CD4-positive, alpha-beta T cell treated with Interferon gamma for 1 hour (primary cell): ENCODE data around the gene ZDHHC1.
"Not testable (repeated sequence)": the region's sequence is repeated elsewhere in the genome, so short reads cannot be mapped to it uniquely, and the experiment has no call there.

ENCODE experiments used
- DNase-seq: peaks from one replicate; pipeline ENCODE4 v3.0.0-alpha.2; 2020

Gene ZDHHC1

GRCh38 chr16:67429799-67430503 lies 13.7 kb upstream of the ZDHHC1 start:
- no peak for DNase-seq

- DNase-seq = no peak
Observed at GRCh38 chr16:67429053-67429798, 12.9 kb upstream of the ZDHHC1 start.

- DNase-seq = peak; percentile 48
Observed at GRCh38 chr16:67428146-67428731, 12.0 kb upstream of the ZDHHC1 start.

GRCh38 chr16:67426950-67427349 lies 10.7 kb upstream of the ZDHHC1 start:
- DNase-seq = no peak

DNA sequence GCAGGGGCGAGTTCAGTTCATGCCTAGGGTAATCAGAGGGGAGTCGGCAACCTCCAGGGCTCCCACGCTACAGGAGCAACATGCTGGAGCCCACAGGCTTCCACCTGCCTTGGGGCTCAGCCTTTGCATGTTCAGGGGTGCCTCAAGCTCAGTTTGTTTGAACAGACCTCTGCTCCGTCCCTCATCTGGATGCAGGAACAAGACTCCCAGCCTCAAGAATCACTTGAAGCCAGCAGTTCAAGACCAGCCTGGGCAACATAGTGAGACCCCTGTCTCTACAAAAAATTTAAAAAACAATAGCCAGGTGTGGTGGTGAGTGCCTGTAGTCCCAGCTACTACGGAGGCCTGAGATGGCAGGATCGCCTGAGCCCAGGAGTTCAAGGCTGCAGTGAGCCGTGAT lies 9.7 kb upstream of the ZDHHC1 start:
- no peak for DNase-seq

DNA sequence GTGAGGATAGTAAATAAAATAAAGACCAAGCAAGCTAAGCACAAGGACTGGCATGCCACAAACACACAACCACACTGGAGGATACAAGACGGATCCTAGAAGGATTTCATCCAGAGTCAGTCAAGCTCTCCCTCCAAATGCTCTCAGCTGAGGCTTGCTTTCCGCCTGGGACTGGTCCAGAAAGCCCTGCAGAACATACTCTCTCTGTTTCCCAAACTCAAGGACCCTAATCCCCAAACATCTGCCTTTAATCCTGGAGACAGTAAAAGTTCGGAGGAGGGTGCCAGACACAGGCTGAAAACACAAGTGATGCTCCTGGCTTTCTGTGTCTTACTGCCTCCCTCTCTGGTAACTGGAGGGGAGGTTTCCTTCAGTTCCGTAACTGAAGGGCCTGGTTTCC lies 9.3 kb upstream of the ZDHHC1 start:
- DNase-seq = no peak

DNA sequence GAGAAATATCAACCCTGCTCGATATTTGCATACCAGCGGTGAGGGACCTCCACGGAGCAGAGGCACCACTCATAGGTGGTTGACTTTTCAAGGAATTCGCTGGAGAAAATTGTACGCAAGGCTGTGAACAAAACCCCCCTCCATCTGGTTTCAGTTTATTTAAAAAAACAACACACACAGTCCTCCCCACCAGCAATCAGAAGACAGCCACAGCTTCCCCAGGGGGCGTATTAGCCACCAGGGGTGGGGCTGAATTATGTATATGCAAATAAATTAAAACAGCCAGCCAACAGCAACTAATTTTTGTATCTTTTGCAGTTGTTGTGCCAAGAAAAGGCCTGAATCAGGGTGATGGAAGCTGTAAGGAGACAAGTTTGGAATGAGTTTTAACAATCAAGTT lies 8.8 kb upstream of the ZDHHC1 start:
- DNase-seq = no peak

- no peak for DNase-seq
Observed at GRCh38 chr16:67424261-67424615, 8.0 kb upstream of the ZDHHC1 start.

- DNase-seq = no peak
Observed at GRCh38 chr16:67423611-67424260, 7.5 kb upstream of the ZDHHC1 start.

DNA sequence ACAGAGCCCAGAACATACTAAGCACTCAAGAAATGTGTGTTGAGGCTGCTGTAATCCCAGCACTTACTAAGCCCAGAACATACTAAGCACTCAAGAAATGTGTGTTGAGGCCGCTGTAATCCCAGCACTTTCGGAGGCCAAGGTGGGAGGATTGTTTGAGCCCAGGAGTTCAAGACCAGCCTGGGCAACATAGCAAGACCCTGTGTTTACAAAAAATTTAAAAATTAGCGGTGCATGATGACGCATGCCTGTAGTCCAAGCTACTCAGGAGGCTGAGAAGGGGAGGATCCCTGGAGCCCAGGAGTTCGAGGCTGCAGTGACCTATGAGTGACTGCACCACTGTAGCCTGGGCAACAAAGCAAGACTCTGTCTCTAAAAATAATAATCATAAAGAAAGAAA lies 6.7 kb upstream of the ZDHHC1 start:
- DNase-seq = no peak

DNA sequence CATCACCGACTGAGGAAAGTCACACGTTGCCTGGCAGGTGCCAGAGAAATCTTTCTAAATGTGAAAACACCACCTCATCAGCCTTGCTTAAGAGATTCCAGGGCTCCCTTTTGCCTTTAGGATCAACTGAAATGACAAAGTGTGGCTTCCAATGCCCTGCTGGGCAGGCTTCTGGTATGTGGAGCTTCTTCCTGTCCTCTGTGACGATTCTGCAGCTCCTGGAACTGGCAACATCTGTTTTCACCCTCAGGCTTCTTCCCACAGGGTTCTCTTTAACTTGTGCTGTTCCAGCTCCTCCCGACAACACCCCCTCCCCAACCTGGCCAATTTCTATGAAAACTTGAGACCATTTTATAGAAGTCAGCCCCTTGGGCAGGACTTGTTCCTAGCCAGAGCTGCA lies 4.8 kb upstream of the ZDHHC1 start:
- no peak for DNase-seq

DNA sequence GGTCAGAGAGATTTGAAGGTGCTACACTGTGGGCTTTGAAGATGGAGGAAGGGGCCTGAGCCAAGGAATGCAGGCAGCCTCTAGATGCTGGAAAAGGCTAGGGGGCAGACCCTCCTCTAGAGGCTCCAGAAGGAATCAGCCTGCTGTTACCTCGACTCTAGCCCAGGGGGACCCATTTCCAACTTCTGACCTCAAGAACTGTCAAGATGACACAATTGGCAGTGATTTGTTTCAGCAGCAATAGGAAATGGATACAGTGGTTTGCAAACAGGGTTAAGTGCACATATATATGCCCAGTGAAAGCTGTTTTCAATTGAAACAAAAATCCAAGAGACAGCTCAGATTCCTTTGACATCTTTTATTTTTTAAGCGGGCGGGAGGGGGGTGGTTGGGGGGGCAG lies 3.7 kb upstream of the ZDHHC1 start:
- no peak for DNase-seq

DNA sequence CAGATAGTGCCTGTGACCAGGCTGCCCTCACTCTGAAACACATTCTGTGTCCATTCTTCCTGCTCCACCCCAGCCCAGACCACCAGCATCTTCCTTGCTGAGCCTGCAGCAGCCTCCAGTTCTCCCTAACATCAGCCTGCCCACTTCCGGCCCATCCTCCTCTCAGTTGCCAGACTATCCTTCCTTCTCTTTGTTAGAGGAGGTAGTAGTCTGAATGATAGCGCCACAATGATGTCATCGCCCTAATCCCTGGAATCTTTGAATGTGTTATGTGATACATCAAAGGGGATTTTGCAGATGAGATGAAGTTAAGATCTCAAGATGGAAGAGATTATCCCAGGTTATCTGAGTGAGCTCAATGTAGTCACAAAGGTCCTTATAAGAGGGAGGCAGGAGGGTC lies 3.2 kb upstream of the ZDHHC1 start:
- no peak for DNase-seq

DNA sequence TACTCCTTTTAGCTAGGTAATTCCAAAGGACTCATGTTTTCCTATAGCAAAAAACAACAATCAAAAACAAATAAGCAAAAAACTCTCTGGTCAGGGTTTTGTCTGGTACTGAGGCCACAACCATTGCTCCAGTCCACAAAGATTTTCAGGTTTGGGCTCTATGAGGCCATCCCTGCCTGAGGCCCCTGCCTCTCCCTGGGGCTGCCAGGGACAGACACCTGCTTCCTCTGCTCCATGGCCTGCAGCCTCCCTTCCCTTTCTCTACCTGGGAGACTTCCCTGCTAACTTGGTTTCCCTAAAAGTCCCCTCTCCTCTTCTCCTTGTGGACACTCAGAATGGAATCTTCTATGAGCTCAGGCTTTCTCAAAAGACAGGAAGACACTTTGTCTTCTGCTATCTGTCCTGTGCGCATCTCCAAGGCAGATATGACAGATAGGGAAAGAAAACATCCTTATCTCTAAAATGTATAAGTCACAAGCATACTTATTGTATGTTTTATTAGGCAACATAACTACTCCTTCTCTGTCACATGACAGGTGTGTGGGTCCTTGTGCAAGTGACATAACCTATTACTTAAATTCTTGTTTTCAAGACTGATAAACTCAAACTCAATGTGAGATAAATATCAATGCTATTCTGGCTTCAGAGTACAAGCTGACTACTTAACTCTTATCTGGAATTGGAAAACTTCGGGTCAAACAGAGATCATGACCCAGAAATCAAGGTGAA lies 1.2 kb upstream of the ZDHHC1 start:
- DNase-seq = no peak

DNA sequence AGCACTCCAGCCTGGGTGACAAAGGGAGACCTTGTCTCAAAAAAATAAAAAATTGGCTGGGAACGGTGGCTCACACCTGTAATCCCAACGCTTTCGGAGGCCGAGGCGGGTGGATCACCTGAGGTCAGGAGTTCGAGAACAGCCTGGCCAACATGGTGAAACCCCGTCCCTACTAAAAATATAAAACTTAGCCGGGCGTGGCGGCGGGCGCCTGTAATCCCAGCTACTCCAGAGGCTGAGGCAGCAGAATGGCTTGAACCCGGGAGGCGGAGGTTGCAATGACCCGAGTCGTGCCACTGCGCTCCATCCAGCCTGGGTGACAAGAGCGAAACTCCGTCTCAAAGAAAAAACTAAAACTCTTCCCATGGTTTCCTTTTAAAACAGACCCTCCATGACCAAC lies 856 bp downstream of the ZDHHC1 start:
- not testable (repeated sequence) for DNase-seq

GRCh38 chr16:67413978-67414911 lies 2.0 kb downstream of the ZDHHC1 start:
- DNase-seq = no peak

GRCh38 chr16:67412294-67412693 lies 4.0 kb downstream of the ZDHHC1 start:
- no peak for DNase-seq

DNA sequence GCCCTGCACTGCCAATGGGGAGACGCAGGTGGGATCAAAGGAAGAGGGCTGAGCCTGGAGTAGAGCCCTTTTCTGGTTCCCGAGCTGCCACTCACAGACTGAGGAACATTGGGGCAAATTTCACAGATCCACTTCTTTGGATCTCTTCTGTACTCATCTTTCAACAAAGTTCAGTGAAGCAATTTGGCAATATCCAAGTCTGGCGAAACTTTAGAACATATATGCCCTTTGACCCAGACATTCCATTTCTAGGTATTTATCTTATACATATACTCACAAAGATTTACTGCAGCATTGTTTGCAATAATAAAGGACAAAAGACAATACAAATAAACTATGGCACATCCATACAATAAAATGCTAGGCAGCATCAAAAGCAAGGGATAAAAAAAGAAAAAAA lies 4.9 kb downstream of the ZDHHC1 start:
- no peak for DNase-seq

DNA sequence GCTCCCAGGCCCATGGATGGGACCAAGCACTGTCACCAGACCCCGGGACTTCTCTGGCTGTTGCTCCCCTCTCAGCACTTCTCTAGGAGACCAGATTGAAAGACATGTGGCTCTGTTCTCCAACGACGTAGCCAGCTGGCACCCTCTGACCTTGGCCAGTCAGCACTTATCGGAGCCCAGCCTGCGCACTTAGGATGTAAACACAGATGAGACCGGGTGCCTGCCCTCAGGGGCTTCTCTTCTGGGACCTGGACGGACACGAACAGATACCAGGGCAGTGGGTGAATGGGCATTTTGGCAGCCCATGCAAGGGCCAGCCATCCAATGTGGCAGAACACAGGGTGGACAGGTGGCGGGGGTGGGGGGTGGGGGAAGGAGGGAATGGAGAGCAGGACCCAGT lies 6.6 kb downstream of the ZDHHC1 start:
- DNase-seq = no peak

DNA sequence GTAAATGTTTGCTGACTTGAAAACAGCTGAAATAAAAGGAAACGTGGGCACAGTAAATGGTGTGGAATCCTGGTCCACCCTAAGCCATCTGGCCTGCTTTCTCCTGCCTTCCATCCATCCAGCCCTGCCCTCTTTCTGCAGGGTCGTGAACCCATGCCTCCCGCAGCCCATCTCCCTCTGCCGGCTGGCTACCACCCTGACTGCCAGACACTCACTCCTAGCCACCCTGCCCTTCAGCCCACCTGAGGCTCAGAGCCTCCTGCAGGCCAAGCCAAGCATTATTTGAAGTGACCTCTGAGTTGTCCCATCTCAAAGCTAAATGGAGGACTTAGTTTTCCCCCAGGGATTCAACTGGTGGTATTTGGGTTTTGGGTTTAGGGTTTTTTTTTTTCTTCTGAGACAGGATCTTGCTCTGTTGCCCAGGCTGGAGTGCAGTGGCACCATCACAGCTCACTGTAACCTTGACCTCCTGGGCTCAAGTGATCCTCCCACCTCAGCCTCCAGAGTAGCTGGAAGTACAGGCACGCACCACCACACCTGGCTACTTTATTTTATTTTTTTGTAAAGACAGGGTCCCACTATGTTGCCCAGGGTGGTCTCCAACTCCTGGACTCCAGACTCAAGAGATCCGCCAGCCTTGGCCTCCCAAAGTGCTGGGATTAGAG lies 8.4 kb downstream of the ZDHHC1 start:
- no peak for DNase-seq

GRCh38 chr16:67407176-67407787 lies 9.0 kb downstream of the ZDHHC1 start:
- DNase-seq = no peak
